GM20000 (cell line): ENCODE results near the gene ZMYM4.
"Not testable (repeated sequence)": the region's sequence is repeated elsewhere in the genome, so short reads cannot be mapped to it uniquely, and the experiment has no call there.

Experiments used
- DNase-seq: peaks from one replicate; pipeline ENCODE4 v3.0.0; 2012; ENCODE audit warnings: low spot score
- TF ChIP-seq, protein P1 (sequence below): IDR thresholded peaks from 2 replicates; pipeline ENCODE4 v1.5.1; 2012; ENCODE audit warnings: mild to moderate bottlenecking, control low read depth; ENCODE audit errors: extremely low read depth, missing control alignments

Gene ZMYM4

GRCh38 chr1:35326246-35326866 lies 57.8 kb downstream of the ZMYM4 start:
- TF ChIP-seq, protein P1, sequence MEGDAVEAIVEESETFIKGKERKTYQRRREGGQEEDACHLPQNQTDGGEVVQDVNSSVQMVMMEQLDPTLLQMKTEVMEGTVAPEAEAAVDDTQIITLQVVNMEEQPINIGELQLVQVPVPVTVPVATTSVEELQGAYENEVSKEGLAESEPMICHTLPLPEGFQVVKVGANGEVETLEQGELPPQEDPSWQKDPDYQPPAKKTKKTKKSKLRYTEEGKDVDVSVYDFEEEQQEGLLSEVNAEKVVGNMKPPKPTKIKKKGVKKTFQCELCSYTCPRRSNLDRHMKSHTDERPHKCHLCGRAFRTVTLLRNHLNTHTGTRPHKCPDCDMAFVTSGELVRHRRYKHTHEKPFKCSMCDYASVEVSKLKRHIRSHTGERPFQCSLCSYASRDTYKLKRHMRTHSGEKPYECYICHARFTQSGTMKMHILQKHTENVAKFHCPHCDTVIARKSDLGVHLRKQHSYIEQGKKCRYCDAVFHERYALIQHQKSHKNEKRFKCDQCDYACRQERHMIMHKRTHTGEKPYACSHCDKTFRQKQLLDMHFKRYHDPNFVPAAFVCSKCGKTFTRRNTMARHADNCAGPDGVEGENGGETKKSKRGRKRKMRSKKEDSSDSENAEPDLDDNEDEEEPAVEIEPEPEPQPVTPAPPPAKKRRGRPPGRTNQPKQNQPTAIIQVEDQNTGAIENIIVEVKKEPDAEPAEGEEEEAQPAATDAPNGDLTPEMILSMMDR, result no peak
- no peak for DNase-seq

DNA sequence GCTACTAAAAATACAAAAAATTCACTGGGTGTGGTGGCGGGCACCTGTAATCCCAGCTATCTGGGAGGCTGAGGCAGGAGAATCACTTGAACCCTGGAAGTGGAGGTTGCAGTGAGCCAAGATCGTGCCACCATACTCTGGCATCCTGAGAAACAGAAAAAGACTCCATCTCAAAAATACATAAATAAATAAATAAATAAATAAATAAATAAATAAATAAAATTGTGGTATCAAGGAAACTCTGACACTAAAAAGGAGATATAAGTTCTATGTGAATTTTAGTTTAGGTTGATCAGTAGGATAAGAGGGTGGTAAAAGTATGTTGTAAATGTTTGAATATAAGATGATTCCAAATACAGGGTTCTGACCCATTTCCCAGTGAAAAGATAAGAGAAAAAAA lies 63.1 kb downstream of the ZMYM4 start:
- DNase-seq, result not testable (repeated sequence)

GRCh38 chr1:35334485-35334884 lies 66.0 kb downstream of the ZMYM4 start:
- DNase-seq, result no peak
- TF ChIP-seq, protein P1, result no peak

DNA sequence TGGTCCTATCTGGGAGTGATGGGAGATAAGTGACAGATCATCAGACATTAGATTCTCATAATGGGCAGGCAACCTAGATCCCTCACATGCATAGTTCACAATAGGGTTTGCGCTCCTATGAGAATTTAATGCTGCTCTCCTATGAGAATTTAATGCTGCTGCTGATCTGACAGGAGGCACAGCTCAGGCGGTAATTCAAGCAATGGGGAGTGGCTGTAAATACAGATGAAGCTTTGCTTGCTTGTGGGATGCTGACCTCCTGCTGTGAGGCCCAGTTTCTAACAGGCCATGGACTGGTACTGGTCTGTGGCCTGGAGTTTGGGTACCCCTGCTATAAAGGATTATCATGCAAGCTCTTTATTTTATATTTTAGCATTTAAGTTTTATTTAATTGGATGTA lies 72.0 kb downstream of the ZMYM4 start:
- TF ChIP-seq, protein P1, result no peak
- DNase-seq, result no peak

- DNase-seq, result no peak
- TF ChIP-seq, protein P1, result no peak
Observed at GRCh38 chr1:35345439-35345981, 77.0 kb downstream of the ZMYM4 start.

DNA sequence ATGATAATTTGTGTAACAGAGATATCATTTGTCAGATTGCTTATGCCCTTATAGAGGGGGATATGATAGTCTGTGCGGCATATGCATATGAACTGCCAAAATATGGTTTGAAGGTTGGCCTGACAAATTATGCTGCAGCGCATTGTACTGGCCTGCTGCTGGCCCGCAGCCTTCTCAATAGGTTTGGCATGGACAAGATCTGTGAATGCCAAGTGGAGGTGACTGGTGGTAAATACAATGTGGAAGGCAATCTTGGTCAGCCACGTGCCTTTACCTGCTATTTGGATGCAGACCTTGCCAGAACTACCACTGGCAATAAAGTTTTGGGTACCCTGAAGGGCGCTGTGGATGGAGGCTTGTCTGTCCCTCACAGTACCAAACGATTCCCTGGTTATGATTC lies 82.4 kb downstream of the ZMYM4 start:
- TF ChIP-seq, protein P1, result no peak

DNA sequence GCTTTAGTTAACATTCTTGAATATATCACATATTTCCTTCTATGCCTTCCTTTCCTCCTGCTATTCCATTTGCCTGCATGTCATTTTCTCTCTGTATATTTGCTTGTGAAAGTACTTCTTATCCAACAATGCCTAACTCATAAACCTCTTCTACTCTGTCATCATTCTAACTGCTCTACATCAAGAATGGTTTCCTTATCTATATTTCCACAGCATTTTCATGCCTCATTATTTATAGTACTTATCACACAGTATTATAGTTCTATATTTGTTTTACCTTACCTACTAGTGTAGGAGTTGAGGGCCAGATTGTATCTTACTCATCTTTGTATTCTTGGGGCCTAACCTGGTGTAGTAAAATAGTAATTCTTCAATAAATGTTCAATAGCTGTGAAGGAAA lies 91.5 kb downstream of the ZMYM4 start:
- DNase-seq, result no peak
- TF ChIP-seq, protein P1, result no peak

More for the DNA sequence above, 82.4 kb downstream of the ZMYM4 start:
- no peak for DNase-seq

- DNase-seq, result no peak
- TF ChIP-seq, protein P1, result no peak
Observed at GRCh38 chr1:35361638-35362037, 93.1 kb downstream of the ZMYM4 start.
